Stimulated activated CD4-positive, alpha-beta T cell treated with anti-CD3 and anti-CD28 coated beads, TNF-alpha, amount 100 ng/mL, for 1 hour (primary cell): ENCODE data around the gene B4GALT1.

ENCODE experiments used
- DNase-seq, 3 donors: peaks; one replicate each; pipeline ENCODE4 v3.0.0-alpha.2; 2020; ENCODE audit warnings: low read depth in 3 of 3, low spot score in 1 of 3

Gene B4GALT1

DNA sequence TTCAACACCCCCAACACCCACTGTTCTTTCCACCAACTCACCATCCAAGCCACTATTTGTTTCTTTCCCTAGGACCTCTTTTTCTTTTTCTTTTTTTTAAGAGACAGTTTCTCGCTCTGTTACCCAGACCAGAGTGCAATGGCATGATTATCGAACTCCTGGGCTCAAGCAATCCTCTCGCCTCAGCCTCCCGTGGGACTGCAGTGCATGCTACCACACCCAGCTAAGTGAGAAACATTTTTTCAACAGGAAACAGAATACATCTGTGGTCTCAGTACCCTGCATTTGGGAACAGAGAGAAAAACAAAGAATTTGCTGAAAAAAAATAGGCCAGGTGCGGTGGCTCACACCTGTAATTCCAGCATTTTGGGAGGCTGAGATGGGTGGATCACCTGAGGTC is 24.6 kb downstream of the B4GALT1 start:
- no peak for DNase-seq

- no peak for DNase-seq
These were observed 26.5 kb downstream of the B4GALT1 start for GRCh38 chr9:33140401-33141360.

GRCh38 chr9:33139421-33140228 is 27.5 kb downstream of the B4GALT1 start:
- no peak for DNase-seq

- no peak for DNase-seq
These were observed 28.4 kb downstream of the B4GALT1 start for GRCh38 chr9:33138768-33139167.

- no peak for DNase-seq
These were observed 29.3 kb downstream of the B4GALT1 start for GRCh38 chr9:33137781-33138264.

GRCh38 chr9:33136721-33137670 is 30.1 kb downstream of the B4GALT1 start:
- DNase-seq = no peak

DNA sequence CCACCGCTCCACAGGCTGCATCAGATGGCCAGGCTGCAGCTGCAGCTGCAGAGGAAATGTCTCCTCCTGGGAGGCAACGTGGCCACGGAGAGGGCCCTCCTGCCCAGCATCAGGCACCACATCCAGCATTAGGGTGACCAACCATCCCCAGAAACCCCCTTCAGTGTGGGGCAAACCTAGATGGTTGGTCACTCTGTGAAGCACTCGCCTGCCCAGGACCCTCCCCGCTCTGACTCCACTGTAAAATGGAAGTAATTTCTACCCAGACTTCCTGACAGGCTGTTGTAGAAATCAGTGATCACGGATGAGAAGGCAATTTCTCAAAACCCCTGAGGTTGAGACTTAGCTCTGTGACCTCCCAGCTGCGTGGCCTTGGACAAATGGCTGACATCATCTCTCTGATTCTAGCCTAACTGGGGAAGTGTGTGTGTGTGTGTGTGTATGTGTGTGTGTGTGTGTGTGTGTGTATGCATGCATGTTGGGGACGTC is 31.6 kb downstream of the B4GALT1 start:
- no peak for DNase-seq

- DNase-seq = no peak
These were observed 32.1 kb downstream of the B4GALT1 start for GRCh38 chr9:33135031-33135461.

GRCh38 chr9:33133186-33133585 is 34.0 kb downstream of the B4GALT1 start:
- no peak for DNase-seq

- DNase-seq = no peak
These were observed 35.1 kb downstream of the B4GALT1 start for GRCh38 chr9:33131790-33132772.

- DNase-seq = no peak
These were observed 36.0 kb downstream of the B4GALT1 start for GRCh38 chr9:33130961-33131789.

DNA sequence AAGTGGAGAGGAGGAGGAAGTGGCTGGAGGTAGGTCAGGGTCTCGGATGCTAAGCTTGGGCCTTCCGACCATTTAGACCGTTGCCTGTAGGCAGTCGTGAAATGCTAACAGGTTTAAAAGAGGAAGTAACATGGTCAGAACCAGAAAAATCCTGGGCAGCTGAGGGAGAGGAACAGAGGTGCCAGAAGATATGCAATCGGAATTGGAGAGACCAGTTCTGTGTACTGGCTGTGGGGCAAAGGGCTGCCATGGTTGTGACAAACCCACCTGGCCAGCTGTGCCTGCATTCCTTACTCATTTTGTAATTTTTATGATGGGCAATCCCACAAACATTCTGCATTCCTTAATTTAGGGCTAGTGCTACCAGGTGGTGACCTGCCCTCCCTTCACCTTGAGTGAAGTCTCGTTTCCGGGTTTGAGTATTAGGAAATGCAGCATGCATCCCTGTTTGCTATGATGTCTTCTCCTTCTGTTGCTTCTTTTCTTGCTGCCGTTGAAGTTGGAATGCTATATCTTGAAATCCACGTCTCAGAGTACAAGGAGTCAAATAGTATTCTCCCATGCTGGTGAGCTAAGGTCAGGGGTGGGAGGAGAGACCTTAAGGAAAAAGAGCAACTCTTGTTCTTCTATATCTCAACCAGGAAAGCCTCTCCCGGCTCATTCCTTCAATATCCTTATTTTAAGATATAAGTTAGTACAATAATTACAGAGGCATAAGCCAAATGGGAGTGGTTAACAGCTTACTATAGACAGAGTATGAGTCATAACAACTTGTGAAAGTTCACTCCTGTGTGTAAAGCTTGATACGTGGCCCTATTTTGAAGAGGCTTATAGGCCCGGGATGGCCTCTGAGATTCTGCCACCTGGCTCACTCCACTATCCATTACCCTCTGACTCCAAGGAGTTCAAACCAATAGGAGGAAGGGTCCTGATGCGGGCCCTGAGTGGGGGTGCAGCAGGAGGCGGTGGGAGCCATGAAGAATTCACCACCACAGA is 37.0 kb downstream of the B4GALT1 start:
- no peak for DNase-seq

- no peak for DNase-seq
These were observed 37.8 kb downstream of the B4GALT1 start for GRCh38 chr9:33129251-33129885.

DNA sequence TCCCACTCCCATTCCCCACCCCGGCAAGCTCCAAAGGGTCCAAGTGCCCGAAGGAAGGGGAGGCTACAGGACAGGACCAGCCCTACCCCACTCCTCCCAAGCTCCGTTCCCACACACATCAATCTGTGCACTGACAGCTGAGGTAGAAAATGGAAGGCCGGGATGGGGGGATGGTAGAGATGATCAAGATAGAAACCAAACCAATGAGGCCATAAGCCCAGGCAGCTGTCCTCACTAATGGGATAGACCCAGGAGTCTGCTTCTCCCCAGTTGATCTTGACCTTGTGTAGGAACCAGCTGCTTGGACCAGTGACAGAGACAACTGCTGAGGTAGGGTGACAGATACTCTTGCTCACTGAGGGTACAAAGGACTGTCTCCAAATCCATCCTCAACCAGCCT is 38.6 kb downstream of the B4GALT1 start:
- no peak for DNase-seq

DNA sequence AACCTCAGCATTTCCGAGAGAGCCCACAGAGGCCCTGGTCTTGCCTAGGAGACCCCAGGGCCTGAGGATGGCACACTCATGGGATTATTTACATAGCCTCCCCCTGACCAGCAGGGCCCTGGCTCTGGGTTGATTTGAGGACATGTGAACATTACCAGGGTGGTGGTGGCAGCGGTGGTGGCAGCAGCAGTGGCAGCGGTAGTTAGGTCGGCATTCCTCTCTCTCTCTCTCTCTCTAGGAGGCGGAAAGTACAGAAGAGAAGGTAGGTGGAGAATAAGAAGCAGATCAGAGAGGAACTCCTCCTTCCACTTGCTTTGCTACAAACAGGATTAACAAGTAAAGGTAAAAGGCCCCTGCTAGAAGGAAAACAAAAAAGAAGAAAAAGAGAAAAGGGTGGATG is 39.3 kb downstream of the B4GALT1 start:
- no peak for DNase-seq

DNA sequence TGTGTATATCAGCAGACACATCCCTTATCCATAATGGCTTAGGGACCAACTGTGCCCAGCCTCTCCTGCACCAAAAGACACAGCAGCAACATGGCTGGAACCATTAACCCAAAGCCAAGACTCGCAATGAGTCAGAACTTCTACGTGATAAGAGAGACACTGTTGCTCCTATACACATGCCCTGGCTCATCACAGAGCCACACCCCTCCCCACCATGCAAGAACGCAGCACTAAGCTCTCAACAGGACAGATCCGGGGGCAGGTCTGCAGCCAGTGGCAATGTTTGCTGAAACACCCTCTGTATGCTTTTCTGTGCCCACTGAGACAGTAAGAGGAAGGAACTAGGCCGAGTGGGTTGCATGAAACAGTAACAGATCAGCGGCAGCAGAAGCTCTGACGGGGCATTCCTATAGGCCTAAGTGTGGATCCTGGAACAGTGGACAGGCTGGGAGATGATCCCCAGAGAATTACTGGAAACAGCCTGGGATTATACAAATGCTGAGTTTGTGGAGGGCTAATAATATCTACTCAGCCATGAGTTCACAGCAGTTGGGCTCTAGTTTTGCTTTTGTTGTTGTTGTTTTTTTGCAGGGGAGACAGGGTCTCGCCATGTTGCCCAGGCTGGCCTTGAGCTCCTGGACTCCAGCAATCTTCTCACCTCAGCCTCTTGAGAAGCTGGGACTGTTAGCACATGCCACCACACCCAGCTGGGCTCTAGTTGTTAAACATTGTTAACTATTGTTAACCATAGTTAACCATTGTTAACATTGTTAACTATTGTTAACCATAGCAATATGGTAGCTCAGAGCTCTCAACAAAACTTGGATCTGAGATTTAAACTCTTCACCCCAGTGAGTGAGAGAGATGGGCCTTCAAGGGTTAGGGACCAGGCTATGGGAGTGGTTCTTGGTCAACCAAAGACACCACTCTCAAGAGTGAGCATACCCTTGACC is 41.0 kb downstream of the B4GALT1 start:
- no peak for DNase-seq
